GM21717 (cell line): ENCODE data around the gene THBS2.
"Not testable (repeated sequence)": the region's sequence is repeated elsewhere in the genome, so short reads cannot be mapped to it uniquely, and the experiment has no call there.

Experiments used
- ATAC-seq: cut with Tn5 transposase; IDR thresholded peaks from one replicate; pipeline ENCODE4 v1.9.1; 2021; ENCODE audit warnings: mild to moderate bottlenecking, moderate library complexity; ENCODE audit not compliant: unreplicated experiment

The THBS2 gene

DNA sequence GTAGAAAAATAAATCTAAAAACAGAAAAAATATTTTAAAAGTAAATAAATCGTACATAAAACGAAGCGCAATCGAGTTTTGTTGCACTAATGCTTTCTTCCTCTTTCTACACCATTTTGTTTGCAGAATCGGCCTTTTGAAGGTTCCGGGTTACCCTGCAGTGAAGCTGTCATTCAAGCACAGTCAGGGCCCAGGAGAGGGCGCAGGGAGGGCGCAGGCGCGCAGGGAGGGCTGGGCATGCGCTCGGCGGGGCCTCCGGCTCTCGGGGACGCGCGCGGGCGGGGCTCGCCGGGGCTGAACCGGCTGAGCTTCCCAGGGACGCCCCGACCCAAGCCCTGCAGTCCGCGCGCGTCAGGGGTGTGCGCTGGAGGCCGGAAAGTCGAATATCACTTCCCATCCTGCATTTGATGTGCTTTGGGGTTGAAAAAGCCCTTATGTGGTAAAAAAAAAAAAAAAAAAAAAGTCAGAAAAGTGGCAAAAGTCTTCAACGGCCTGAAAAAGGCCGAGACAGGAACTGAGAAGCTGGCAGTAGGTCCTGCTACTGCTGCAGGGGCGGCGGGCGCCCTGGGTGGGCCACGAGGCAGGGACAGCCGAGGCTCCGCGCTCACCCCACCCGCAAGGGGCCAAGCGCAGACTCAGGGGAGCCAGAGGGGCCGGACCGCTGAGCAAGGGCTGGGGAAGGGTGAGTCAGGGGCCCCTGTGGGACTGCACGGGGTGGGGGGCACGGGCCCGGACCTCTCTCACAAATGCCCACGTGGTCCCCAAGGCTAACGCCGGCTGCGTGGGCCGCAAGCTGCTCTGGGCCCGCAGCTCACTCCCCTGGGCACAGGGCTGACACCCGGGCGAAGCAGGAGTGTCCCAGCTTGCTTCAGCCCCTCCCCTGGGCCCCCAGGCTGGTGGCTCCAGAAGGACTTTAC is 40.5 kb downstream of the THBS2 start:
- peak; percentile 87 for ATAC-seq

DNA sequence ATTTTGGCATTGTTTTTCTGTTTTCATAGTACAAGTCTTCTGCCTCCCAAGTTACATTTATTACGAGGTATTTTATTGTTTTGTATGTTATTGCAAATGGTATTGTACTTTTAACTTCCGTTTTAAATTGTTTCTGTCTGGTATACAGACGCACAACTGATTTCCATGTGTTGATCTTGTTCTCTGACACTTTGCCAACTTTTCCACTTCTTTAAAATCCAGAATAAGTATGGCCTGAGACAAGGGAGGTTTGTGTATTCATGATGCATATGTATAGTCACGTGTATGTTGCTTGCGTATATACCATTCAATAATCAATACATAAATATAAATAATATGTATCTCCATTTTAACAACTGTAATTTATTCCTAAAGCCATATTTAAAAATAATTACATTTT is 41.2 kb downstream of the THBS2 start:
- ATAC-seq, result no peak

DNA sequence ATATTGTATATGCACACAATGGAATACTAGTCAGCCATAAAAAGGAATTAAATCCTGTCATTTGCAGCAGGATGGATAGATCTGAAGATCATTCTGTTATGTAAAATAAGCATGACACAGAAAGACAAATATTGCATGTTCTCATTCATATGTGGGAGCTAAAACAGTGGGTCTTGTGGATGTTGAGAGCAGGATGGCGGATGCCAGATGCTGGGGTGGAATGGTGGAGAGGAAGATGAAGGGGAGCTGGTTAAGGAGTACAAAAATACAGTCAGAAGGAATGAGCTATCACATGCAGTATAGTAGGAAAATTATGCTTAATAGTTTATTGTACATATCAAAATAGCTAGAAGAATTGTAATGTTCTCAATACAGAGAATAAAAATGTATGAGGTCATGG is 41.8 kb downstream of the THBS2 start:
- no peak for ATAC-seq

DNA sequence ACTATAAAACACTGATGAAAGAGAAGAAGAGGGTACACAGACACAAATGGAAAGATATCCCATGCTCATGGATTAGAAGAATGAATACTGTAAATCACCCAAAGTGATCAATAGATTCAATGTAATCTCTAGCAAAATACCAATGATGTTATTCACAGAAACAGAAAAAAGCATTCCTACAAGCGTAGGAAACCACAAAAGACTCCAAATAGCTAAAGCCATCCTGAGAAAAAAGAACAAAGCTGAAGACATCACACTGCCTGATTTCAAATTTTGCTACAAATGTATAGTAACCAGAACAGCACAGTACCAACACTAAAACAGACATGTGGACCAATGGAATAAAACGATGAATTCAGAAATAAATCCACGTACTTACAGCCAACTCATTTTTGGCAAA is 43.0 kb downstream of the THBS2 start:
- no peak for ATAC-seq

DNA sequence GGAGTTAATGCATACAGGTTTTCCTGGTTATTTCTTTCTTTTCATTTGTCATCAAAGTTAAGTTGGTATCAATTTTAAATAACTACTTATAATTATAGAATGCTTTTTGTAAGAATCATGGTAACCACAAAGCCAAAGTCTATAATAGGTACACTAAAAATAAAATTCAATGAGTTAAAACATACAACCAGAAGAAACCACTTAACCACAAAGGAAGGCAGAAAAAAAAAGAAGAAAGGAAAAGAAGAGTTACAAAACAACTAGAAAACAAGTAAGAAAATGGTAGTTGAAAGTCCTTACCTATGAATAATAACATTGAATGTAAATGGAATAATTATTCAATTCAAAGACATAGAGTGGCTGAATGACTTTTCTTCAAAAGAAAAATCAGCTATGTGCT is 45.6 kb downstream of the THBS2 start:
- no peak for ATAC-seq

DNA sequence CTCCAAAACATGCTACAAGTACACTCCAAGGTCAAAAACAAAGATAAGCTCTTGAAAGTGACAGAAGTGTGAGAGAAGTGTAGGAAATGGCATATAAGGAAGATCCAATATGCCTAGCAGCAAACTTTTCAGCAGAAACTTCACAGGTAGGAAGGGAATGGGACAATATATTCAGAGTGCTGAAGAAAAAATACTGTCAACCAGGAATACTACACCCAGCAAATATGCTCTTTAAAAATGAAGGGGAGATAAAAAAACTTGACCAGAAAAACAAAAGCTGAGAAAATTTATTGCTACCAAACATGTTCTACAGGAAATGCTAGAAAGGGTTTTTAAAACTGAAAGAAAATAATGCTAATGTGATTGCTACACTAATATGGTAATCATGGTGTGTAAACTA is 46.2 kb downstream of the THBS2 start:
- no peak for ATAC-seq

DNA sequence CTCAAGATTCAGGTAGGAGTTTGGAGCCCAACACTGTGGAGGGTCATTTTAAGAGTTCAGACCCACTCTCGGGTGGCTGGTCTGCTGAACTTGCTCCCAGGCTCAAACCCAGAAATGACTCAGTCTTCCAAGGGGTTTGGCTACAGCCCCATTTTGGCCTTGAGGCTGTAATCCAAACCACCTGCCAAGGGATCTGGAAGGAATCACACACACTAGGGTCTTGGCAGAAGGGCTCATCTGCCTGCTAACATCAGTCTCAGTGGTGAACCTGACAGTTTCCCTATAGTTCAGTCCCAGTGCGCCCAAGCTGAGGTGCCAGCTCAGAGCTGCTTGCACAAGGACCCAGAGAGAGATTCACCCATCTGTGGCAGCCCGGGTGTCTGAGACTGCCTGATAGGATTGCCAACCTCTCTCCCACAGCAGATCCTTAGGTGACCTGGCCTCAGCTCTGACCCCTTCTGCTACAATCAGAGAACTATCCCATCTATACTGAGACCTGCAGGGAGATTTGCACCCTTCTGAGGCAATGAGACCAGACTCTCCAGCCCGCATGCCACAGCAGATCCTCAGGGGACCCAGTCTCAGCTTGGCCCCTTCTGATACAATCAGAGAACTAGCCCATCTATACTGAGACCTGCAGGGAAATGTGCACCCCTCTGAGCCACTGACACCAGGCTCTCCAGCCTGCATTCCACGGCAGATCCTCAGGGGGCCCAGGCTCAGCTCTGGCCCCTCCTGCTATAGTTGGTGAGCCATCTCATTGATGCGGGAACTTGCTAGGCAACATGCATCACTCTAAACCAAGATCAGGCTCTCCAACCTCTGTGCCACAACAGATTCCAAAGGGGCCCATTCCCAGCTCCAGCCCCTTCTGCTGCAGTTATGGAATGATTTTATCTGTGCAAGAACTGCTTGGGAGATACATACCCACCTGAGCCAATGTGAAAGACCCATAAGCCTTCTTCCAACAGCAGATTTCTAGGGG is 48.2 kb downstream of the THBS2 start:
- ATAC-seq, result no peak

DNA sequence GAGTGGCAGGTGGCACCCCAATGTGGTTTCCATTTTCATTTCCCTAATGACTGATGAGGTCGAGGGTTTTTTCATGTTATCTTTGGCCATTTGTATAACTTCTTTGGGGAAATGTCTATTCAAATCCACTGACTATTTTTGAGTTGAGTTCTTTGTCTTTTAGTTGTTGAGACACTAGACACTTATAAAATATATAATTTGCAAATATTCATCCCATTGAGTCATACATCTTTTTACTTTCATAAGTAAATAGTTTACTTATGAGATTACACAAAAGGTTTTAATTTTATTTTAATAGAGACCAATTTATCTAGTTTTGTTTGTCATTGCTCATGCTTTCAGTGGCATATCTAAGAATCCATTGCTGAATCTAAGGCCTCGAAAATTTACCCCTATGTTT is 49.5 kb downstream of the THBS2 start:
- no peak for ATAC-seq

DNA sequence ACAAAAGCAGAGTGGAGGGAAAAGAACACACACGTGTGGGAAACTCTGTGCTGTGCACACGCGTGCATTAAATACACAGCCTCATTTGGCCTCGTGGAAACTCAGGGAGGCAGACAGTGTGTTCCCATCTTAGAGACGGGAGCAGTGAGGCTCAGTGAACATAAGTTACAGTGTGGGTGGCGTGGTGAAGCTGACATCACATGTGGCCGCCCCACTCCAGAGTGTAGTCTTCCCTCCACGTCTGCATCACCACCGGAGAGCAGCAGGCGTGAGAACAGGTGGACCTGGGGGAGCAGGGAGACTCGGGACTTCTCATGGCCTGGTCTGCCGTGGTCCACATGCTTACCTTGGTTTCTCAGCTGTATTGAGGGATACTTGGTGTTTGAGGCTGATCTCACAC is 51.7 kb downstream of the THBS2 start:
- no peak for ATAC-seq

DNA sequence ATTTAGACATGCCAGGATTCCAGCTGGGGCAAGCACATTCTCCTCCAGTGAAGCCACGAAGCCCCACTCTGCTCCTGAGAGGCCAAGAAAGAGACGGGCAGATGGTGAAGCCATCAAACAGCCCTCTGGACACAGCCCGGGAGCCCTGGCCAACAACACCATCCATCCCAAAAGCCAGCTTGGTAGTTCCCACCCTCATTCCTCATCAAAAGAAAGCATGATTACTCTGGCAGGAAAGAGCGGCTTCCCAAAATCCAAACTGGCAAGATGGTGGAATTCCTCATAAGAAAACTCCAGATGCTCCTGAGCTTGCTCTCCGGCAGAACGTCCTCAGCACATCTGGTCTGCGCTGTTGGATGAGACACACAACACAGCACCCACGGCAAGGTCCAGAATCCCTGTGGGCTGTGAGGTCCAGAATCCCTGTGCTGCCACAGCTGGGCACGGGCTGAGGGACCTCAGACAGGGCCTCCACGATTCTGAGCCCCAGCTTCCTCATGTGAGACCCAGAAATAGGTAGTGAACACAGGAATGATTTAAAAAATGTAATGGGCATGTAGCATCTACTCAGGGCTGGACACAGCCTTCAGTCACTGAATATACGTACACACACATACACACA is 52.6 kb downstream of the THBS2 start:
- no peak for ATAC-seq

DNA sequence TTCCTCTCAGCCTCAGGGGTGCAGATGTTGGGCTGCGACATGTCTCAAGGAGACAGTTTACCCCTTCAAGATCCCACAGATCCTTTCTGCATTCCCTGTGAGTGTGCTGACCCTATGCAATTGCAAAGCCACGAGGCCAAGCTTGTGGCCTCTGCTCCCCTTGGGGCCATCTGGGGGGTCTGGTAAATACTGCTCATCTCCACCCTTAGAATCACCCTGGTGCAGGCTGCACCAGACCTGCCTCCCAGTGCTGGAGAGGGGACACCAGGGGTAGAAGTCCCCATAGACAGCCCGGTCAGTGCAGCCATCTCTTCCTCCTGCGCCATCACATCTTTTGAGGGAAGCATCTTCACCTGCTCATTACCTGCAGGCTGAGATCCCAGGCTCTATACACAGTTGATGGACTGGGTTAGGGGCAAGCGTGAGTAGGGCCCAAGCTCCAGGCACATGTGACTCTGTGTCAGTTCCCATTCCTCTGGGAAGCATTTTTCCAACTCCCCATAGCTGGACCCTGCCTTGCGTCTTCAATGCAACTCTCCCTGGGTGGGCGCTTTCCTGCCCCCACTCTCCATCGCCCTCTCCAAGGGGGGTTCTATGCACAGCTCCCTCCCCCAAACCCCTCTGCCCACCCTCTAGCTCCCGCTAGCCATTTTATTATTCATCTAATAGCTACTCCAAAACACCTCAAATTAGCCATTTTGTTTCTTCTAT is 53.9 kb downstream of the THBS2 start:
- no peak for ATAC-seq

DNA sequence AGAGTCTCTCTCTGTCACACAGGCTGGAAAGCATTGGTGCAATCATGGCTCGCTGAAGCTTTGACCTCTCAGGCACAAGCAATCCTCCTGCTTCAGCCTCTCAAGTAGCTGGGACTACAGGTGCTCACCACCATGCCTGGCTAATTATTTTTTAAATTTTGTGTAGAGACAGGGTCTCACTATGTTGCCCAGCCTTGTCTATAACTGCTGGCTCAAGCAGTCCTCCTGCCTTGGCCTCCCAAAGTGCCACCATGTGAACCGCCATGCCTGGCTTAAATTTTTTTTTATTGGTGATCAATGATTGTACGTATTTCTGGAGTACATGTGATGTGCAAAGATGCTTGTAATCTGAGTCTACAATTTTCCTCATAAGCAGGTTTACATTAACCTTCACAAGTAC is 54.8 kb downstream of the THBS2 start:
- no peak for ATAC-seq

DNA sequence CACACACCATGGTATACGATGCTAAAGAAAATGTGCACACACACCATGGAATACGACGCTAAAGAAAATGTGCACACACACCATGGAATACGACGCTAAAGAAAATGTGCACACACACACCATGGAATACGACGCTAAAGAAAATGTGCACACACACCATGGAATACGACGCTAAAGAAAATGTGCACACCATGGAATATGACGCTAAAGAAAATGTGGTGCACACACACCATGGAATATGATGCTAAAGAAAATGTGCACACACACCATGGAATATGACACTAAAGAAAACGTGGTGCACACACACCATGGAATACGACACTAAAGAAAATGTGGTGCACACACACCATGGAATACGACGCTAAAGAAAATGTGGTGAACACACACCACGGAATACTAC is 55.7 kb downstream of the THBS2 start:
- ATAC-seq, result not testable (repeated sequence)

DNA sequence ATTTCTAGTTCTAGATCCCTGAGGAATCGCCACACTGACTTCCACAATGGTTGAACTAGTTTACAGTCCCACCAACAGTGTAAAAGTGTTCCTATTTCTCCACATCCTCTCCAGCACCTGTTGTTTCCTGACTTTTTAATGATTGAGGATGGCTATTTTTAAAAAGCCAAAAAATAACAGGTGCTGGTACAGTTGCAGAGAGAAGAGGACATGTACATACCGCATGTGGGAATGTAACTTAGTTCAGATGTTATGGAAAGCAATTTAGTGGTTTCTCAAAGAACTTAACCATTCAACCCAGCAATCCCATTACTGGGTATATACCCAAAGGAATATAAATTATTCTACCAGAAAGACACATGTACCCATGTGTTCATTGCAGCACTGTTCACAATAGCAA is 57.4 kb downstream of the THBS2 start:
- ATAC-seq, result not testable (repeated sequence)

DNA sequence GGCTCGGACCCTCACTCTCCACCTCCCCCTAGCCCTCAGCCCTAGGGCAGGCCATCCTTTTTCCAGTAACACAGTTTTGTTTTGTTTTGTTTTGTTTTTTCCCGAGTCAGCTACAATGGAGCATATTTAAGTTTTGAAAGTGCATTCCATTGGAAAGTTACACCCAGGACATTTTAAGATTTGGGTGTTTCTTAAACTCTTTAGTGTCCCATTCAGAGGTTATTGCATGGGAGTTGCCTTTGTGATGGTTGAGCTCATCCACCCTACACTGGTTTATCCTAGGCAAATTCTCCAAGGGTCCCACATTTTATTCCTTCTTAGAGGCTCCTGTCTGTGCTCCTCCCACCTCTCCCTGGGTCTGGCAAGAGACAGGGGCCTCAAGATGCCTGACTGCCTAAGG is 58.9 kb downstream of the THBS2 start:
- ATAC-seq, result no peak

DNA sequence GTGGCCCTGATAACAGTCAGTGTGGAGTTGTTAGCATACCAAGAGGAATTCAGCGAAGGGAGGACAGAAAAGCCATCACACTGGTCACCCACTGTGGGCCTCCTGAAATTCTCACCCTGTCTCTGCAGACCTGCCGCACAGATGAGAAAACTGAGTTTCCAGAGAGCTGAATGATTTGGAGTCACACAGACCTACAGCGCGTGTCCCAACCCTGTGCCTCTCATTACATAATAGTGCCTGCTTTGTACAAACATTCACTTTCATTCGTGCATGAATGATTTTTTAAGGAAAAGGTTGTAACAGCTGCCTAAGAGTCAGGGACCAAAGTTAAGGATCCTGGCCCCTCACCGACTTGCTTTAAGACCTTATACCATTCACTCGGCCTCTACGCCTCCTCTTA is 62.7 kb downstream of the THBS2 start:
- no peak for ATAC-seq

DNA sequence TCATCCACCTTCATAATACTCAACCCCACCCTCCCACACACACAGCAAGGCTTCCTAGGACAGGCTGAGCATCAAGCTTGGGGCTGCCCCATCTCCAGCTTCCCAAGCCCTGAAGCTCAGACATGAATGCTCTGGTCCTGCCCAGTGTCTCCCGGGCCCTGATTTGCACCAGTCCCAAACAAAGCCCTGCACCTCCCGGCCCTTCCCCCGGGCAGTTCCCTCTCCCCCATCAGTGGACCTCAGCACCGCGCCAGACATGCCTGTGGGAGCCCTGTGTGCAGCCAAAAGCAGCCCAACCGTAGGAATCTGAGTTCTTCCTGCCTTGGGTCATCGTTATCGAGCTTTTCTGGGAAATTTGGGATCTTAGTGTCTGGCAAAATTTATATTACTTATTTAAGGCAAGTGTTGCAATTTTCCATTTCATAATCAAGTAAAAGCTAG is 63.5 kb downstream of the THBS2 start:
- ATAC-seq, result no peak

DNA sequence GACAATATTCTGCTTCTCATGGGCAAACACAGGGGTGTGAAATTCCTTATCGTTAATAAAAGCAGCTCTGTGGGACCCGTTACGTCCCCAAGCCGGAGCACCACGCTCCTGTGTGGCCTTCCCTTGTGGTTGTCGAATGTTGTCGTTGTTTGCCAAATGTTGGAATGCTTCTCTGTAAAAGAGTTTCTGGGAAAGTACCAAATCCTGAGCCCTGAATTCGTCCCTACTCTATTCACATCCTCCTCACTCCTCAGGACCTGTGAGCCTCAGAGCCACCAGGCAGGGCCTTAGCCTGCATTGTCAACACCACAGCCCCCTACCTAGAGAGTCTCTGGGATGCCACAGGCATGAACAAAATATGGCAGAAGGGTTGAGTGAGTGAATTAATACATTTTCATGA is 64.0 kb downstream of the THBS2 start:
- ATAC-seq, result no peak

DNA sequence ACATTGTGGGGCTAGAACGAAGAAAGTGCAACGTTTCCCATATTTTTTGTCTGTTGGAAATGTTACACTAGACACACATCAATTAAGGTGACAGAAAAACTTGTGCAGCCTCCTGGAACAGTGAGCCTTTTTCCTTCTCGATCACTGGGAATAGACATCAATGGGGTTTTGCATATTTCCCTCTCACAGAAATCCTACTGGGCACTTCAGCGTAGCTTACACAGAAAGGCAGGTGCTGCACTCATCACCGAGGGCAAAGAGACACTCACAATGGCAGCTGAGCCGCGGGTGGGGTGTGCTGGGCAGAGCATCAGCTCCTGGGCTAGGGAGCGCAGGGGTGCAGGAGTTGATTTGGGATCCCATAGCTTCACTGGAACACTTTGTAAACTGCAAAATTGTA is 64.5 kb downstream of the THBS2 start:
- no peak for ATAC-seq

DNA sequence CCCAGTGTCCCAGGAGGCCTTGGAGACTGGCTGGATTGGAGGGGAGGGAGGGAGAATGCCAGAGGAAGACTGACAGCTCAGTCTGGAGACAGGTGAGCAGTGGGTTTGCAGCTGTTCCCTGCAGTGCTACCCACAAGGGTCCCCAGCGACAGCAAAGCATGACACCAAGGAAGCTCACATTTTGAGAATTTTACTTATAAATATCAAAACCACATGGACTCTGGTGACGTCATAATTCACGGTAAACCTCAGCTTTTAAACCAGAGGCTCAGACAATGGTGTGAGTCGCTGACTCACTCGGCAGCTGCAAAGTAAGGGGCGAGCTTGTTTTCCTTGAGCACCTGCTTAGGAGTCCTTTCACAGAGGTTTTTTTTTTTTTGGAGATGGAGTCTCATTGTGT is 65.2 kb downstream of the THBS2 start:
- no peak for ATAC-seq

DNA sequence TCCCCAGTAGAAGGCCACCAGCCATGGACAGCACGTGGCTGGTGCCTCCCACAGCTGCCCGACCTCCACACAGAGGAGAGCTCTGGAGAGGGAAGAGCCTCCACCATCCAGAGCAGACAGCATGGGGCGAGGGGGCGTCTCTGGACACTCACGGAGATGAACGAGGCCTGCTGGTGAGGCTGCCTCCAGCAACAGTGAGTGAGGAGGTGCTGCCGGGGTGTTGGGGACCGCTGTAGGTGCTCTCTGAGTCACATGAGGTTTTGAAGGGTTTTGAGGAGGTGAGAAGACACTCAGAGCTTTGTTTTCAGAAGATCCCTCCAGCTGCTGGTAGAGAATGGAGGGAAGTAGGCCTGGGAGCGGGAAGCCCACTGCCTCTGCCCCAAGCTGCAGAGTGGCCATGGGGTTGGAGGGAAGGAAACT is 65.6 kb downstream of the THBS2 start:
- ATAC-seq, result no peak
